Kidney (tissue), 14 donors: Measurements from ENCODE around the gene GNB1. TPM values are rescaled to one million over a fixed set of nuclear protein-coding genes. Genes with fewer than 3 reads are reported as not detected.

Experiments
- DNase-seq, 5 donors: peaks; one replicate each; pipeline ENCODE4 v3.0.0-alpha.2; 2013 to 2020
- FAIRE-seq: peaks from 2 replicates; lab custom pipeline; 2012; peaks lifted over from hg19 to GRCh38; lab: Jason Lieb, UNC
- H3K27ac ChIP-seq, 2 donors: one replicate each; pipeline ENCODE4 v1.7.0; 2013; ENCODE audit warnings: low read depth in 2 of 2, low read length in 2 of 2, inconsistent platforms in 1 of 2
- H3K27me3 ChIP-seq: one replicate; pipeline ENCODE4 v1.7.1; 2013; ENCODE audit warnings: low read length, inconsistent platforms; ENCODE audit not compliant: control insufficient read depth, insufficient read depth
- H3K36me3 ChIP-seq, 3 donors: one replicate each; pipeline versions ENCODE4 v1.7.0 to v1.7.1; 2013; ENCODE audit warnings: low read length in 3 of 3, control low read depth in 1 of 3, inconsistent platforms in 1 of 3; ENCODE audit not compliant: insufficient read depth in 3 of 3, control insufficient read depth in 2 of 3
- H3K4me1 ChIP-seq, 3 donors: one replicate each; pipeline versions ENCODE4 v1.7.0 to v1.7.1; 2013; ENCODE audit warnings: low read length in 3 of 3, inconsistent platforms in 1 of 3, low read depth in 1 of 3; ENCODE audit not compliant: control insufficient read depth in 2 of 3, insufficient read depth in 2 of 3
- H3K4me3 ChIP-seq, 3 donors: one replicate each; pipeline versions ENCODE4 v1.7.0 to v1.8.1; 2013; ENCODE audit warnings: low read length in 3 of 3, control low read depth in 1 of 3, inconsistent platforms in 1 of 3
- H3K9ac ChIP-seq, 3 donors: one replicate each; pipeline versions ENCODE4 v1.7.0 to v1.7.1; 2013; ENCODE audit warnings: low read length in 3 of 3, control low read depth in 1 of 3, inconsistent platforms in 1 of 3
- H3K9me3 ChIP-seq, 3 donors: one replicate each; pipeline versions ENCODE4 v1.7.0 to v1.7.1; 2013; ENCODE audit warnings: low read length in 3 of 3, control low read depth in 1 of 3, inconsistent platforms in 1 of 3; ENCODE audit not compliant: control insufficient read depth in 2 of 3, insufficient read depth in 1 of 3
- intact Hi-C: fragments of 100-400 bp; cut with DNase I; formaldehyde crosslinking; loops from one replicate; pipeline ENCODE4 v1.11.1; 2022
- polyA plus RNA-seq: library from polyadenylated mRNA; stranded (reverse); fragments of 350-450 nt; fragmentation: Illumina TruSeq; extraction: RNeasy Lipid Tissue Mini Kit (QIAGEN cat#74804); gene quantifications from one replicate; pipeline ENCODE4 v1.2.3, GENCODE V29; 2014; ENCODE audit warnings: low read depth, low replicate concordance; ENCODE audit not compliant: insufficient read depth
- total RNA-seq: library from RNA; stranded (reverse); fragmentation: NEBNext Ultra II Directional; extraction: Animal tissue kit (Norgen Biotek cat#: 25700); gene quantifications from one replicate; pipeline ENCODE4 v1.2.1, GENCODE V29; 2021
- TF ChIP-seq, protein P1 (sequence below): IDR thresholded peaks from 3 replicates; pipeline ENCODE4 v1.5.1; 2012; ENCODE audit warnings: mild to moderate bottlenecking, moderate library complexity, borderline replicate concordance; ENCODE audit not compliant: insufficient read depth; ENCODE audit errors: extremely low read depth
- donor health status: control.
- donor health status: control.
- donor health status: control.
- donor health status: control.
- donor health status: control.
- donor health status: DM: yes; HTN: yes; CAD: no.
- donor health status: Normal renal cell carcinoma (clear cell type).

The GNB1 gene
- total and polyA plus RNA-seq, 2 donors from 2014 or later = 144 to 347 TPM

DNA sequence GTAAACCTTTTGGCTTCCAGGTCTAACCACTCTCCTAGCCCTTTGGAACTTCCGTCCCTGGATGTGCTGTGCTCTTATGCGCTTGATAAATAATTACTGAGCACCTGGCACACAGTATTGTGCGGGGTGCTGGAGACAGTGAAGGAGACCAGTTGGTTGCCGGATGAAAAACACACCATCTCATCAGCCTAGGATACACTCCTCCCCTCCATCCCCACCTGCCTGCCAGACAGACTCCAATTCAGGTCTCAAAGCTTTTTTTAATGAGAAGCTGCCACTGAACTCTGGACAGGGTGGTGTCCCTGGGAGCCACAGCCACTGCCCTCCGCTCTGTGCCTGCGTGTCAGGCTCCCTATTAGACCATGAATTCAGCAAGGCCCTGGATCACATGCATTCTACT lies 9.2 kb downstream of the GNB1 start:
- FAIRE-seq = no peak
- Histone ChIP-seq H3K27me3 (no peaks in the 10 kb centered on the region), H3K9ac (no peak overlapping the region), H3K4me3 (peak overlapping the region in 1 of 3 donors; percentile 3), H3K4me1 (peaks cover 0 to 27% (median 22%) of the 10 kb centered on the region in 3 donors), H3K36me3 (no peaks in the 10 kb centered on the region), H3K27ac (no peak overlapping the region), H3K9me3 (no peaks in the 10 kb centered on the region)
- peak in 1 of 5 donors; percentile 14 for DNase-seq
- intact Hi-C loops = no loop called here
- TF ChIP-seq, protein P1, sequence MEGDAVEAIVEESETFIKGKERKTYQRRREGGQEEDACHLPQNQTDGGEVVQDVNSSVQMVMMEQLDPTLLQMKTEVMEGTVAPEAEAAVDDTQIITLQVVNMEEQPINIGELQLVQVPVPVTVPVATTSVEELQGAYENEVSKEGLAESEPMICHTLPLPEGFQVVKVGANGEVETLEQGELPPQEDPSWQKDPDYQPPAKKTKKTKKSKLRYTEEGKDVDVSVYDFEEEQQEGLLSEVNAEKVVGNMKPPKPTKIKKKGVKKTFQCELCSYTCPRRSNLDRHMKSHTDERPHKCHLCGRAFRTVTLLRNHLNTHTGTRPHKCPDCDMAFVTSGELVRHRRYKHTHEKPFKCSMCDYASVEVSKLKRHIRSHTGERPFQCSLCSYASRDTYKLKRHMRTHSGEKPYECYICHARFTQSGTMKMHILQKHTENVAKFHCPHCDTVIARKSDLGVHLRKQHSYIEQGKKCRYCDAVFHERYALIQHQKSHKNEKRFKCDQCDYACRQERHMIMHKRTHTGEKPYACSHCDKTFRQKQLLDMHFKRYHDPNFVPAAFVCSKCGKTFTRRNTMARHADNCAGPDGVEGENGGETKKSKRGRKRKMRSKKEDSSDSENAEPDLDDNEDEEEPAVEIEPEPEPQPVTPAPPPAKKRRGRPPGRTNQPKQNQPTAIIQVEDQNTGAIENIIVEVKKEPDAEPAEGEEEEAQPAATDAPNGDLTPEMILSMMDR = no peak

DNA sequence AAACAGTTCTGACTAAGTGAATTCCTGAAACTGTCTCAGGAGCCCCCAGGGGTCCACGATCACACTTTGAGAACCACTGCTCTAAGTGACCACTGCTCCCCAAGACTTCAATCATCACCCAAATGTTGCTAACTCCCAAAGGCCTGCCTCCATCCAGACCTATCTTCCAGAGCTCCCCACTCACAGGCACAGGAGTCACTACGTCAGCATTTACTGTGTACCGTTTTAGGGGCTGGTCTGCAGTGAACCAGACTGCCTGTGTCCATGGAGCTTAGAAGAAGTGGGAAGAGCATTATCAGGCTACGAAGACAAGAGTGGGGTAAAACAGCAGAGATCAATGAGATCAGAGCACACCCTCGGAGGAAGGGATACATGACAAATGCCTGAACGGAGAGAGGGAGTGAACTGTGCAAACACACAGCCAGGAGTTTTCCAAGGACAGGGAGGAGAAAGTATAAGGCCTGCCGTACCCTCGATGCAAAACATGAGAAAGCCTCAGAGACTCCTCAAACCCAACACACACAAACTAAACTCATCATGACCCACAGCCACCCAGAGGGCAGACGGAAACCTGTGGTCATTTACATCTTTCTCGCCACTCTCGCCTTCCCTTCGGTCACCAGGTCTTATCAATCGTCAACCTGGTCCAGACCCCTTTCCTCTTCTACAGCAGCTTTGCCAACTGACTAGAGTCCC lies 10.1 kb downstream of the GNB1 start:
- no peak overlapping the region for H3K9ac ChIP-seq
- no peaks in the 10 kb centered on the region for H3K9me3 ChIP-seq
- FAIRE-seq = no peak
- intact Hi-C loops = no loop called here
- TF ChIP-seq, protein P1 = no peak
- H3K4me1 ChIP-seq = peaks cover 0 to 32% (median 26%) of the 10 kb centered on the region in 3 donors
- no peak overlapping the region for H3K27ac ChIP-seq
- H3K4me3 ChIP-seq = peak overlapping the region in 1 of 3 donors; percentile 1
- DNase-seq = peak in 1 of 5 donors; percentile 1
- no peaks in the 10 kb centered on the region for H3K27me3 ChIP-seq
- H3K36me3 ChIP-seq = peaks cover 0 to 8% (median 7%) of the 10 kb centered on the region in 3 donors

DNA sequence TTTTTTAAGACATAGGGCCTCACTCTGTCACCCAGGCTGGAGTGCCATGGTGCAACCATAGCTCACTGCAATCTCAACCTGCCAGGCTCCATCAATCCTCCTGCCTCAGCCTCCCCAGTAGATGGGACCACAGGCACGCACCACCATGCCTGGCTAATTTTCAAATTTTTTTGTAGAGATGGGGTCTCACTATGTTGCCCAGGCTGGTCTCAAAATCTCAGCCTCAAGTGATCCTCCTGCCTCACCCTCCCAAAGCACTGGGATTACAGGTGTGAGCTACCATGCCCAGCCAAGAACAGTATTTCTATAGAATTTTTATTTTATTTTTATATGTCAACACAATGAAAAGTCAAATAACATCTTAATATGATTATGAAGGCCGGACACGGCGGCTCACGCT lies 10.9 kb downstream of the GNB1 start:
- Histone ChIP-seq H3K9me3 (no peaks in the 10 kb centered on the region), H3K27me3 (no peaks in the 10 kb centered on the region), H3K4me3 (no peak overlapping the region), H3K9ac (no peak overlapping the region), H3K4me1 (peaks cover 0 to 33% (median 26%) of the 10 kb centered on the region in 3 donors), H3K27ac (no peak overlapping the region), H3K36me3 (peaks cover 0 to 8% (median 7%) of the 10 kb centered on the region in 3 donors)
- intact Hi-C loops = no loop called here
- FAIRE-seq (no peak), DNase-seq (peak in 1 of 5 donors; percentile 7)
- TF ChIP-seq, protein P1 = no peak
